Measurements from ENCODE around the gene FAAP100.

The FAAP100 gene

GRCh38 chr17:81524865-81525159 lies 27.3 kb downstream of the FAAP100 start:
- DNase-seq (ENCODE audit: low read depth in 3 of 3) = no peak

- no peak for DNase-seq (ENCODE audit: low read depth in 3 of 3)
These were observed 27.9 kb downstream of the FAAP100 start for GRCh38 chr17:81524039-81524864.

GRCh38 chr17:81523402-81524038 lies 28.6 kb downstream of the FAAP100 start:
- no peak for DNase-seq (ENCODE audit: low read depth in 3 of 3)

GRCh38 chr17:81522491-81523401 lies 29.4 kb downstream of the FAAP100 start:
- DNase-seq (ENCODE audit: low read depth in 3 of 3) = no peak

- no peak for DNase-seq (ENCODE audit: low read depth in 3 of 3)
These were observed 31.9 kb downstream of the FAAP100 start for GRCh38 chr17:81520021-81520901.

GRCh38 chr17:81519284-81520020 lies 32.7 kb downstream of the FAAP100 start:
- peak in 2 of 3 experiments; percentile 56 for DNase-seq (ENCODE audit: low read depth in 3 of 3)

- no peak for DNase-seq (ENCODE audit: low read depth in 3 of 3)
These were observed 33.3 kb downstream of the FAAP100 start for GRCh38 chr17:81518785-81519283.

- DNase-seq (ENCODE audit: low read depth in 3 of 3) = no peak
These were observed 33.9 kb downstream of the FAAP100 start for GRCh38 chr17:81518113-81518784.

- no peak for DNase-seq (ENCODE audit: low read depth in 3 of 3)
These were observed 34.6 kb downstream of the FAAP100 start for GRCh38 chr17:81517339-81518112.

- no peak for DNase-seq (ENCODE audit: low read depth in 3 of 3)
These were observed 35.2 kb downstream of the FAAP100 start for GRCh38 chr17:81517009-81517338.

GRCh38 chr17:81516439-81516838 lies 35.7 kb downstream of the FAAP100 start:
- DNase-seq (ENCODE audit: low read depth in 3 of 3) = no peak

GRCh38 chr17:81515530-81516041 lies 36.6 kb downstream of the FAAP100 start:
- no peak for DNase-seq (ENCODE audit: low read depth in 3 of 3)

GRCh38 chr17:81514739-81515529 lies 37.2 kb downstream of the FAAP100 start:
- DNase-seq (ENCODE audit: low read depth in 3 of 3) = peak; percentile 62 to 64 (median 63)

GRCh38 chr17:81514489-81514738 lies 37.7 kb downstream of the FAAP100 start:
- no peak for DNase-seq (ENCODE audit: low read depth in 3 of 3)

- peak in 1 of 3 experiments; percentile 33 for DNase-seq (ENCODE audit: low read depth in 3 of 3)
These were observed 38.2 kb downstream of the FAAP100 start for GRCh38 chr17:81513753-81514488.

- DNase-seq (ENCODE audit: low read depth in 3 of 3) = peak in 1 of 3 experiments; percentile 42
These were observed 38.8 kb downstream of the FAAP100 start for GRCh38 chr17:81513372-81513752.

GRCh38 chr17:81512562-81513371 lies 39.4 kb downstream of the FAAP100 start, which contains the start of gene ACTG1:
Gene ACTG1, minus strand, starts transcription at chr17:81512799. Its CDS starts 445 bp downstream, at chr17:81512354.
- peak; percentile 78 to 87 (median 86) for DNase-seq (ENCODE audit: low read depth in 3 of 3)

All from stimulated activated CD4-positive, alpha-beta T cell treated with anti-CD3 and anti-CD28 coated beads, TNF-alpha, amount 100 ng/mL, for 4 hours (primary cell).